ENCODE data around the gene PCNX2.

The PCNX2 gene

GRCh38 chr1:233261206-233261605, 34.3 kb downstream of the PCNX2 start:
- DNase-seq (ENCODE audit: low spot score), result peak; percentile 33

GRCh38 chr1:233257786-233258185, 37.7 kb downstream of the PCNX2 start:
- no peak for DNase-seq (ENCODE audit: low spot score)

- no peak for DNase-seq (ENCODE audit: low spot score)
Measured at GRCh38 chr1:233256789-233257188, 38.7 kb downstream of the PCNX2 start.

GRCh38 chr1:233256191-233256590, 39.3 kb downstream of the PCNX2 start:
- DNase-seq (ENCODE audit: low spot score), result no peak

- no peak for DNase-seq (ENCODE audit: low spot score)
Measured at GRCh38 chr1:233255145-233255544, 40.4 kb downstream of the PCNX2 start.

GRCh38 chr1:233253832-233254331, 41.6 kb downstream of the PCNX2 start:
- DNase-seq (ENCODE audit: low spot score), result peak; percentile 65

GRCh38 chr1:233253231-233253831, 42.2 kb downstream of the PCNX2 start:
- no peak for DNase-seq (ENCODE audit: low spot score)

- DNase-seq (ENCODE audit: low spot score), result no peak
Measured at GRCh38 chr1:233252441-233252840, 43.1 kb downstream of the PCNX2 start.

- DNase-seq (ENCODE audit: low spot score), result no peak
Measured at GRCh38 chr1:233251201-233251720, 44.3 kb downstream of the PCNX2 start.

GRCh38 chr1:233248014-233248413, 47.5 kb downstream of the PCNX2 start:
- DNase-seq (ENCODE audit: low spot score), result no peak

- no peak for DNase-seq (ENCODE audit: low spot score)
Measured at GRCh38 chr1:233246965-233247364, 48.6 kb downstream of the PCNX2 start.

GRCh38 chr1:233245191-233245765, 50.2 kb downstream of the PCNX2 start:
- DNase-seq (ENCODE audit: low spot score), result peak; percentile 60

- DNase-seq (ENCODE audit: low spot score), result no peak
Measured at GRCh38 chr1:233244183-233244582, 51.3 kb downstream of the PCNX2 start.

GRCh38 chr1:233242827-233243483, 52.6 kb downstream of the PCNX2 start:
- DNase-seq (ENCODE audit: low spot score), result no peak

- DNase-seq (ENCODE audit: low spot score), result no peak
Measured at GRCh38 chr1:233241759-233242158, 53.8 kb downstream of the PCNX2 start.

GRCh38 chr1:233240829-233241682, 54.5 kb downstream of the PCNX2 start:
- no peak for DNase-seq (ENCODE audit: low spot score)

- no peak for DNase-seq (ENCODE audit: low spot score)
Measured at GRCh38 chr1:233240371-233240770, 55.2 kb downstream of the PCNX2 start.

GRCh38 chr1:233238884-233239431, 56.6 kb downstream of the PCNX2 start:
- DNase-seq (ENCODE audit: low spot score), result no peak

- DNase-seq (ENCODE audit: low spot score), result no peak
Measured at GRCh38 chr1:233237647-233238046, 57.9 kb downstream of the PCNX2 start.

GRCh38 chr1:233233508-233234040, 62.0 kb downstream of the PCNX2 start:
- DNase-seq (ENCODE audit: low spot score), result no peak

GRCh38 chr1:233230011-233230410, 65.5 kb downstream of the PCNX2 start:
- DNase-seq (ENCODE audit: low spot score), result no peak

- no peak for DNase-seq (ENCODE audit: low spot score)
Measured at GRCh38 chr1:233229288-233229687, 66.2 kb downstream of the PCNX2 start.

Data from SW480 (cell line).